ENCODE measurements around the gene TMEM229B.

GRCh38 chr14:67473290-67474082, 15.0 kb downstream of the TMEM229B start:
- TF ChIP-seq, protein P1, sequence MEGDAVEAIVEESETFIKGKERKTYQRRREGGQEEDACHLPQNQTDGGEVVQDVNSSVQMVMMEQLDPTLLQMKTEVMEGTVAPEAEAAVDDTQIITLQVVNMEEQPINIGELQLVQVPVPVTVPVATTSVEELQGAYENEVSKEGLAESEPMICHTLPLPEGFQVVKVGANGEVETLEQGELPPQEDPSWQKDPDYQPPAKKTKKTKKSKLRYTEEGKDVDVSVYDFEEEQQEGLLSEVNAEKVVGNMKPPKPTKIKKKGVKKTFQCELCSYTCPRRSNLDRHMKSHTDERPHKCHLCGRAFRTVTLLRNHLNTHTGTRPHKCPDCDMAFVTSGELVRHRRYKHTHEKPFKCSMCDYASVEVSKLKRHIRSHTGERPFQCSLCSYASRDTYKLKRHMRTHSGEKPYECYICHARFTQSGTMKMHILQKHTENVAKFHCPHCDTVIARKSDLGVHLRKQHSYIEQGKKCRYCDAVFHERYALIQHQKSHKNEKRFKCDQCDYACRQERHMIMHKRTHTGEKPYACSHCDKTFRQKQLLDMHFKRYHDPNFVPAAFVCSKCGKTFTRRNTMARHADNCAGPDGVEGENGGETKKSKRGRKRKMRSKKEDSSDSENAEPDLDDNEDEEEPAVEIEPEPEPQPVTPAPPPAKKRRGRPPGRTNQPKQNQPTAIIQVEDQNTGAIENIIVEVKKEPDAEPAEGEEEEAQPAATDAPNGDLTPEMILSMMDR (conservative IDR thresholded peaks at IDR 0.05), result no peak
- TF ChIP-seq EZH2 (IDR thresholded peaks at IDR 0.05; ENCODE audit: low read depth), result no peak
